Activated B cell treated with CpG ODN at 0.5 μM for 24 hours (primary cell): Measurements from ENCODE around the gene PRIMPOL. TPM values are rescaled to one million over a fixed set of nuclear protein-coding genes. Genes with fewer than 3 reads are reported as not detected.
"Not testable (repeated sequence)": the region's sequence is repeated elsewhere in the genome, so short reads cannot be mapped to it uniquely, and the experiment has no call there.

Experiments
- ATAC-seq: fragments of 200-7000 bp; cut with Tn5 transposase; one replicate; pipeline ENCODE4 v1.10.0; 2021; ENCODE audit warnings: low read depth, mild to moderate bottlenecking, moderate library complexity
- CTCF ChIA-PET: fragments of 350-600 bp; sonication (Branson Sonifier 250); formaldehyde crosslinking; loops from one replicate; lab custom pipeline; 2021; ENCODE audit warnings: antibody characterized with exemption; lab: Charles Lee
- POLR2A ChIA-PET: fragments of 350-600 bp; sonication (Branson Sonifier 250); formaldehyde crosslinking; loops from one replicate; lab custom pipeline; 2021; ENCODE audit warnings: antibody characterized with exemption; lab: Charles Lee
- DNase-seq: peaks from one replicate; pipeline ENCODE4 v3.0.0; 2022
- H3K27ac Mint-ChIP-seq: one replicate; pipeline ENCODE4 v1.8.0; 2020; ENCODE audit warnings: mixed read lengths
- H3K27me3 Mint-ChIP-seq: one replicate; pipeline ENCODE4 v1.8.0; 2021; ENCODE audit warnings: mixed read lengths
- H3K36me3 Mint-ChIP-seq: one replicate; pipeline ENCODE4 v1.8.0; 2021; ENCODE audit warnings: low read depth, mixed read lengths
- H3K4me1 Mint-ChIP-seq: one replicate; pipeline ENCODE4 v1.8.0; 2021; ENCODE audit warnings: mixed read lengths
- H3K4me3 Mint-ChIP-seq: one replicate; pipeline ENCODE4 v1.8.0; 2020; ENCODE audit warnings: mild to moderate bottlenecking, mixed read lengths
- H3K9me3 Mint-ChIP-seq: one replicate; pipeline ENCODE4 v1.8.0; 2020; ENCODE audit warnings: mixed read lengths
- CTCF ChIP-seq: fragments of 200-600 bp; IDR thresholded peaks from one replicate; pipeline ENCODE4 v1.8.0; 2022; ENCODE audit warnings: antibody characterized with exemption, mild to moderate bottlenecking
- intact Hi-C: fragments of 100-400 bp; cut with micrococcal nuclease; formaldehyde crosslinking; loops from one replicate; pipeline ENCODE4 v1.15.1; 2024
- total RNA-seq: library from RNA; stranded (reverse); gene quantifications from 2 replicates; pipeline ENCODE4 v1.2.3, GENCODE V29; 2022

Gene PRIMPOL
- total RNA-seq, 1 donor from 2014 or later, result 11.6 TPM

- intact Hi-C loops, result loop anchor here (5.0 to 10.0 kb wide), 6 partner anchors 120 to 1227 kb away; partner anchors contain the start of genes ANKRD37, ING2, LRP2BP and SLC25A4
- TF ChIP-seq CTCF, result no peak
- no peaks in the 10 kb centered on the region for H3K9me3 Mint-ChIP-seq
- CTCF ChIA-PET, result no interaction called here
- peak overlapping the region; percentile 41 for H3K4me3 Mint-ChIP-seq
- ATAC-seq, result no peak
- no peaks in the 10 kb centered on the region for H3K27me3 Mint-ChIP-seq
- H3K27ac Mint-ChIP-seq, result no peak overlapping the region
- peaks cover 21% of the 10 kb centered on the region for H3K4me1 Mint-ChIP-seq
- POLR2A ChIA-PET, result interaction anchor here (0.8 kb wide), 1 partner anchor 257 kb away, joined by 3 read pairs; the partner anchor contains the start of gene IRF2
- H3K36me3 Mint-ChIP-seq, result peaks cover 5% of the 10 kb centered on the region
- no peak for DNase-seq
These were observed 82.6 kb downstream of the PRIMPOL start for GRCh38 chr4:184732126-184732525.

DNA sequence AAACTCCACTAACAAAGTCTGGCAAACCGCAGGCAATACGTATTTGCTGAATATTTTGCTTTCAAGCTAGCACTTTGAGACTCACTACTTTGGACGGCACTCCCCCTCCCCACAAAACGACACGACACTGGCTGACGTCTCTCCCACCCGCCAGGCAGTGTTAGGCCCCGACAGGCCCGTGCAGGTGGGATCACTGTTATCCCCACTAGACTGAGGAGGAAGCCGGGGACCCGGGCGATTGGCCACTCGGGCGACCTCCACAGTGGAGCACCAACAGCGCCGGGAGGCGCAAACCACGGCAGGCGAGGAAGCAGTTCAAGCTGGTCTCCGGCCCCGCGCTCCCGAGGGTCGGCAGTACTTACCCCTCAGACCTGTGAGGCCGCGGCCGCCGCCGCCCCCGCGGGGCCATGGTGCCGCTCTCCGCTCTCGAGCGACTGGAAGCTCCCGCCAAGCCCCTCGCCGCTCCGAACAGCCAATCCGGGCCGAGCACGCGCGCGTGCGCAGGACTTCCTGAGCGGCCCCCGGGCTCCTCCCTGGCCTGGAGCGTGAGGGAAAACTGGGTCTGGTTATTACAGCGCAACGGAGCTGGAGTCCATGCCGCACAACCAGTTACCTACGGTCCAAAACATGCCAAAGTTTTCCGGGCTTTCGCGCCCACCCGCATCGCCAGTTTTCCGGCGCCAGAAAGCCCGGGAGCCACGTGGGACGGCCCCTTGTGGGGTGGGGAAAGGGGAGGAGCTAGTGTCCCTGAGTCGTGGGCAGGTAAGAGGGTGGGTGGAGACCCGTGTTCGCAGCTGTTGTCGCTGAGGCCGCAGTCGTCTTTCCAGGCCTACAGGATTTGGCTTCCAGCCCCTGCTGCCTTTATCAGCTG is 84.4 kb downstream of the PRIMPOL start, which contains the start of gene CENPU:
TSS of gene CENPU (minus strand) at position 443 of the 871 bp plus-strand sequence. CDS start at position 409, 34 bp downstream.
- no peaks in the 10 kb centered on the region for H3K27me3 Mint-ChIP-seq
- H3K4me3 Mint-ChIP-seq, result peak within 1 kb of the TSS; percentile 88
- ATAC-seq (peak; percentile 96), DNase-seq (peak; percentile 95)
- POLR2A ChIA-PET, result interaction anchor here (0.5 to 1.8 kb wide), 16 partner anchors 9 to 692 kb away, joined by 3 to 26 read pairs (median 4); partner anchors contain the start of genes CASP3, IRF2, PRIMPOL and SLC25A4
- H3K36me3 Mint-ChIP-seq, result peaks cover 2% of the 10 kb centered on the region
- H3K27ac Mint-ChIP-seq, result peak within 1 kb of the TSS; percentile 85
- no peak for TF ChIP-seq CTCF
- CTCF ChIA-PET, result interaction anchor here (0.7 to 1.6 kb wide), 9 partner anchors 12 to 472 kb away, joined by 3 to 8 read pairs (median 3); partner anchors contain the start of genes CASP3 and PRIMPOL
- H3K4me1 Mint-ChIP-seq, result peaks cover 19% of the 10 kb centered on the region
- H3K9me3 Mint-ChIP-seq, result no peaks in the 10 kb centered on the region
- intact Hi-C loops, result loop anchor here (1.0 to 10.0 kb wide), 12 partner anchors 85 to 1229 kb away; partner anchors contain the start of genes ACSL1, ANKRD37, CASP3 and CCDC110

- Mint-ChIP-seq H3K9me3 (no peaks in the 10 kb centered on the region), H3K27ac (no peak overlapping the region), H3K4me3 (peak overlapping the region; percentile 88), H3K27me3 (no peaks in the 10 kb centered on the region), H3K4me1 (peaks cover 24% of the 10 kb centered on the region), H3K36me3 (peaks cover 2% of the 10 kb centered on the region)
- intact Hi-C loops, result loop anchor here (1.0 to 10.0 kb wide), 12 partner anchors 85 to 1230 kb away; partner anchors contain the start of genes ACSL1, ANKRD37, CASP3 and CCDC110
- DNase-seq (no peak), ATAC-seq (no peak)
- TF ChIP-seq CTCF, result no peak
- CTCF ChIA-PET, result interaction anchor here (0.7 to 1.1 kb wide), 4 partner anchors 69 to 473 kb away, joined by 3 to 4 read pairs (median 3); no protein-coding TSS in a partner anchor
- POLR2A ChIA-PET, result interaction anchor here (0.8 to 1.8 kb wide), 10 partner anchors 10 to 691 kb away, joined by 3 to 26 read pairs (median 4); partner anchors contain the start of genes CASP3, IRF2, PRIMPOL and UFSP2
These were observed 85.2 kb downstream of the PRIMPOL start for GRCh38 chr4:184734758-184735157.

GRCh38 chr4:184739575-184739974 is 90.0 kb downstream of the PRIMPOL start:
- H3K4me3 Mint-ChIP-seq, DNase-seq, H3K36me3 Mint-ChIP-seq, POLR2A ChIA-PET, H3K27ac Mint-ChIP-seq, ATAC-seq, CTCF ChIA-PET, H3K9me3 Mint-ChIP-seq, H3K27me3 Mint-ChIP-seq: not testable (repeated sequence)
- intact Hi-C loops, result loop anchor here (10.0 kb wide), 1 partner anchor 1235 kb away; the partner anchor contains the start of gene ING2
- H3K4me1 Mint-ChIP-seq, result peaks cover 12% of the 10 kb centered on the region

DNA sequence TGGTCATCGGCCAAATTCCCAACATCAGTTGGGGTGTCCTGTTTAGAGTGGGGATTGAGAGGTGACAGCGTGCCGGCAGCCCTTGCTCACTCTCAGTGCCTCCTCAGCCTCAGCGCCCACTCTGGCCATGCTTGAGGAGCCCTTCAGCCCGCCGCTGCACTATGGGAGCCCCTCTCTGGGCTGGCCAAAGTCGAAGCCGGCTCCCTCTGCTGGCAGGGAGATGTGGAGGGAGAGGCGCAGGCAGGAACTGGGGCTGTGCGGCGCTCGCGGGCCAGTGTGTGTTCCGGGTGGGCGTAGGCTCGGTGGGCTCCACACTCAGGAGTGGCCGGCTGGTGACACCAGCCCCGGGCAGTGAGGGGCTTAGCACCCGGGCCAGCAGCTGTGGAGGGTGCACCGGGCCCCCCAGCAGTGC is 91.4 kb downstream of the PRIMPOL start:
- ChIA-PET POLR2A (no interaction called here), CTCF (interaction anchor here (2.4 kb wide), 1 partner anchor 267 kb away, joined by 5 read pairs; no protein-coding TSS in a partner anchor)
- Mint-ChIP-seq H3K4me3 (no peak overlapping the region), H3K9me3 (no peaks in the 10 kb centered on the region), H3K4me1 (peaks cover 14% of the 10 kb centered on the region), H3K27ac (no peak overlapping the region), H3K36me3 (no peaks in the 10 kb centered on the region), H3K27me3 (no peaks in the 10 kb centered on the region)
- ATAC-seq (no peak), DNase-seq (no peak)
- intact Hi-C loops, result no loop called here
- no peak for TF ChIP-seq CTCF

DNA sequence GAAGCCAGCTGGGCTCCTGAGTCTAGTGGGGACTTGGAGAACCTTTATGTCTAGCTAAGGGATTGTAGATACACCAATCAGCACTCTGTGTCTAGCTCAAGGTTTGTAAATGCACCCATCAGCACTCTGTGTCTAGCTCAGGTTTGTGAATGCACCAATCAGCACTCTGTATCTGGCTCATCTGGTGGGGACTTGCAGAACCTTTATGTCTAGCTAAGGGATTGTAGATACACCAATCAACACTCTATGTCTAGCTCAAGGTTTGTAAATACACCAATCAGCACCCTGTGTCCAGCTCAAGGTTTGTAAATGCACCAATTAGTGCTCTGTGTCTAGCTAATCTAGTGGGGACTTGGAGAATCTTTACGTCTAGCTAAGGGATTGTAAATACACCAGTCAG is 92.1 kb downstream of the PRIMPOL start:
- DNase-seq, H3K27ac Mint-ChIP-seq, H3K9me3 Mint-ChIP-seq, H3K27me3 Mint-ChIP-seq, H3K4me3 Mint-ChIP-seq, POLR2A ChIA-PET, ATAC-seq, H3K36me3 Mint-ChIP-seq, intact Hi-C loops: not testable (repeated sequence)
- peaks cover 21% of the 10 kb centered on the region for H3K4me1 Mint-ChIP-seq
- CTCF ChIA-PET, result interaction anchor here (0.6 to 2.4 kb wide), 3 partner anchors 37 to 476 kb away, joined by 4 to 5 read pairs (median 5); no protein-coding TSS in a partner anchor
